Mesenchymal stem cell (in vitro differentiated cells and primary cell): ENCODE results near the gene CSNK1G1.

Experiments used
- DNase-seq: peaks from one replicate; pipeline ENCODE4 v3.0.0-alpha.2; 2013
- H2AFZ ChIP-seq: one replicate; pipeline ENCODE4 v1.6.1; 2013; ENCODE audit warnings: low read depth, mild to moderate bottlenecking, control low read depth, inconsistent platforms, low read length, moderate library complexity
- H2AK5ac ChIP-seq: 2 replicates; pipeline ENCODE4 v1.6.1; 2013; ENCODE audit warnings: low read length, moderate library complexity, mild to moderate bottlenecking, inconsistent platforms; ENCODE audit not compliant: severe bottlenecking
- H2BK120ac ChIP-seq: one replicate; pipeline ENCODE4 v1.6.1; 2013; ENCODE audit warnings: low read depth, mild to moderate bottlenecking, inconsistent platforms, low read length, moderate library complexity
- H2BK12ac ChIP-seq, 2 experiments: one replicate each; pipeline ENCODE4 v1.6.1; 2013; ENCODE audit warnings: inconsistent platforms in 2 of 2, low read length in 2 of 2, mild to moderate bottlenecking in 2 of 2, moderate library complexity in 2 of 2, control low read depth in 1 of 2
- H2BK15ac ChIP-seq: one replicate; pipeline ENCODE4 v1.6.1; 2013; ENCODE audit warnings: mild to moderate bottlenecking, low read depth, inconsistent platforms; ENCODE audit not compliant: poor library complexity, severe bottlenecking
- H2BK5ac ChIP-seq: 2 replicates; pipeline ENCODE4 v1.6.1; 2013; ENCODE audit warnings: low read depth, mild to moderate bottlenecking, low read length, control low read depth, inconsistent platforms; ENCODE audit not compliant: poor library complexity, severe bottlenecking
- H3K14ac ChIP-seq, 2 experiments: one replicate each; pipeline ENCODE4 v1.6.1; 2013; ENCODE audit warnings: inconsistent platforms in 2 of 2, low read length in 2 of 2, control low read depth in 1 of 2, mild to moderate bottlenecking in 1 of 2, moderate library complexity in 1 of 2
- H3K18ac ChIP-seq, 2 experiments: one replicate each; pipeline ENCODE4 v1.6.1; 2013; ENCODE audit warnings: inconsistent platforms in 2 of 2, low read length in 2 of 2, control low read depth in 1 of 2, low read depth in 1 of 2, mild to moderate bottlenecking in 1 of 2
- H3K23ac ChIP-seq, 2 experiments: one replicate each; pipeline ENCODE4 v1.6.1; 2013; ENCODE audit warnings: inconsistent platforms in 2 of 2, low read length in 2 of 2, mild to moderate bottlenecking in 2 of 2, moderate library complexity in 2 of 2, control low read depth in 1 of 2
- H3K27ac ChIP-seq: 2 replicates; pipeline ENCODE4 v1.5.1; 2013; ENCODE audit warnings: mild to moderate bottlenecking, moderate library complexity, low read length, control low read depth, inconsistent platforms; ENCODE audit not compliant: poor library complexity, severe bottlenecking
- H3K27me3 ChIP-seq, 2 experiments: 2 replicates each; pipeline versions ENCODE4 v1.6.1 to v1.7.0; 2013; ENCODE audit warnings: low read length in 2 of 2, mild to moderate bottlenecking in 2 of 2, moderate library complexity in 2 of 2, control low read depth in 1 of 2, inconsistent platforms in 1 of 2; ENCODE audit not compliant: control insufficient read depth in 1 of 2, insufficient read depth in 1 of 2
- H3K36me3 ChIP-seq, 2 experiments: 2 replicates each; pipeline versions ENCODE4 v1.6.1 to v1.7.0; 2013; ENCODE audit warnings: low read length in 2 of 2, control low read depth in 1 of 2, inconsistent platforms in 1 of 2, low read depth in 1 of 2, mild to moderate bottlenecking in 1 of 2; ENCODE audit not compliant: insufficient read depth in 2 of 2, control insufficient read depth in 1 of 2
- H3K4ac ChIP-seq, 2 experiments: one replicate each; pipeline ENCODE4 v1.6.1; 2013; ENCODE audit warnings: inconsistent platforms in 2 of 2, low read length in 2 of 2, mild to moderate bottlenecking in 2 of 2, moderate library complexity in 2 of 2, control low read depth in 1 of 2, low read depth in 1 of 2
- H3K4me1 ChIP-seq: 2 replicates; pipeline ENCODE4 v1.6.1; 2013; ENCODE audit warnings: low read depth, low read length, control low read depth; ENCODE audit not compliant: control insufficient read depth, insufficient read depth
- H3K4me2 ChIP-seq: 2 replicates; pipeline ENCODE4 v1.6.1; 2013; ENCODE audit warnings: low read length, mild to moderate bottlenecking, inconsistent platforms; ENCODE audit not compliant: poor library complexity, severe bottlenecking
- H3K4me3 ChIP-seq, 2 experiments: 2 replicates each; pipeline versions ENCODE4 v1.5.1 to v1.7.0; 2013; ENCODE audit warnings: low read length in 2 of 2, mild to moderate bottlenecking in 2 of 2, control low read depth in 1 of 2, low read depth in 1 of 2; ENCODE audit not compliant: insufficient read depth in 1 of 2
- H3K79me1 ChIP-seq: replicated peaks from 2 replicates; pipeline ENCODE4 v1.6.1; 2013; ENCODE audit warnings: mild to moderate bottlenecking, control low read depth, low read length, inconsistent platforms; ENCODE audit not compliant: poor library complexity, severe bottlenecking
- H3K9ac ChIP-seq: 2 replicates; pipeline ENCODE4 v1.7.0; 2013; ENCODE audit warnings: mild to moderate bottlenecking, low read length, moderate library complexity
- H3K9me3 ChIP-seq: 2 replicates; pipeline ENCODE4 v1.7.0; 2013; ENCODE audit warnings: mild to moderate bottlenecking, low read length; ENCODE audit not compliant: control insufficient read depth
- H4K8ac ChIP-seq: one replicate; pipeline ENCODE4 v1.6.1; 2013; ENCODE audit warnings: inconsistent platforms, mild to moderate bottlenecking, low read length, moderate library complexity
- H4K91ac ChIP-seq: one replicate; pipeline ENCODE4 v1.6.1; 2013; ENCODE audit warnings: mild to moderate bottlenecking, low read length, inconsistent platforms
- WGBS: methylation state at CpG from one replicate; pipeline ENCODE4 v1.1.7; 2013; ENCODE audit warnings: mixed read lengths; 5-methylcytosine and 5-hydroxymethylcytosine counted together

Gene CSNK1G1

GRCh38 chr15:64136347-64136746 is 219.6 kb downstream of the CSNK1G1 start:
- no peak overlapping the region for H3K4me3 ChIP-seq

GRCh38 chr15:64134345-64134829 is 221.6 kb downstream of the CSNK1G1 start:
- WGBS = 96% methylated on average over 9 of the region's 9 CpGs
- Histone ChIP-seq H3K9me3 (no peaks in the 10 kb centered on the region), H2BK120ac (no peak overlapping the region), H2BK5ac (no peak overlapping the region), H3K9ac (no peak overlapping the region), H3K36me3 (peaks cover 77 to 87% of the 10 kb centered on the region in 2 experiments), H3K27ac (no peak overlapping the region), H2AK5ac (no peak overlapping the region), H3K4ac (no peak overlapping the region), H4K91ac (no peak overlapping the region), H3K4me1 (peaks cover 10% of the 10 kb centered on the region), H2BK15ac (no peak overlapping the region), H3K23ac (no peak overlapping the region), H3K79me1 (peaks cover 20% of the 10 kb centered on the region), H3K4me3 (no peak overlapping the region), H3K14ac (no peak overlapping the region), H2AFZ (no peak overlapping the region), H4K8ac (no peak overlapping the region), H3K4me2 (no peak overlapping the region), H2BK12ac (no peak overlapping the region), H3K27me3 (no peaks in the 10 kb centered on the region), H3K18ac (no peak overlapping the region)
- no peak for DNase-seq

More at GRCh38 chr15:64136347-64136746, 219.6 kb downstream of the CSNK1G1 start:
- Histone ChIP-seq H3K4me2 (no peak overlapping the region), H3K79me1 (peaks cover 23% of the 10 kb centered on the region), H3K9me3 (no peaks in the 10 kb centered on the region), H2BK120ac (no peak overlapping the region), H3K14ac (no peak overlapping the region), H3K27ac (no peak overlapping the region), H2BK15ac (no peak overlapping the region), H3K4ac (no peak overlapping the region), H3K18ac (no peak overlapping the region), H3K23ac (no peak overlapping the region), H3K36me3 (peaks cover 66 to 79% of the 10 kb centered on the region in 2 experiments), H2BK5ac (no peak overlapping the region), H3K27me3 (no peaks in the 10 kb centered on the region), H4K8ac (no peak overlapping the region), H2BK12ac (no peak overlapping the region), H2AFZ (no peak overlapping the region), H4K91ac (no peak overlapping the region), H3K9ac (no peak overlapping the region), H2AK5ac (no peak overlapping the region), H3K4me1 (peaks cover 10% of the 10 kb centered on the region)
- 97% methylated on average over 5 of the region's 7 CpGs for WGBS
- no peak for DNase-seq

- no peak overlapping the region for H3K23ac ChIP-seq
- no peak overlapping the region for H4K91ac ChIP-seq
- WGBS = 95% methylated on average over 10 of the region's 10 CpGs
- H3K27me3 ChIP-seq = no peaks in the 10 kb centered on the region
- peaks cover 78 to 89% of the 10 kb centered on the region in 2 experiments for H3K36me3 ChIP-seq
- no peak overlapping the region for H3K18ac ChIP-seq
- no peaks in the 10 kb centered on the region for H3K9me3 ChIP-seq
- no peak overlapping the region for H3K4me2 ChIP-seq
- H3K9ac ChIP-seq = no peak overlapping the region
- H2BK5ac ChIP-seq = no peak overlapping the region
- no peak overlapping the region for H4K8ac ChIP-seq
- no peak overlapping the region for H2AFZ ChIP-seq
- no peak overlapping the region for H2BK120ac ChIP-seq
- no peak overlapping the region for H2BK12ac ChIP-seq
- H3K14ac ChIP-seq = no peak overlapping the region
- no peak overlapping the region for H2AK5ac ChIP-seq
- DNase-seq = no peak
- H3K79me1 ChIP-seq = peaks cover 19% of the 10 kb centered on the region
- no peak overlapping the region for H2BK15ac ChIP-seq
- H3K4ac ChIP-seq = no peak overlapping the region
- peaks cover 10% of the 10 kb centered on the region for H3K4me1 ChIP-seq
- H3K4me3 ChIP-seq = no peak overlapping the region
- H3K27ac ChIP-seq = no peak overlapping the region
Measured at GRCh38 chr15:64133623-64134344, 222.2 kb downstream of the CSNK1G1 start.

- H2BK5ac ChIP-seq = no peak overlapping the region
- no peak overlapping the region for H2BK120ac ChIP-seq
- no peaks in the 10 kb centered on the region for H3K27me3 ChIP-seq
- no peak overlapping the region for H2AFZ ChIP-seq
- H3K9me3 ChIP-seq = no peaks in the 10 kb centered on the region
- no peak overlapping the region for H3K4me3 ChIP-seq
- H3K4ac ChIP-seq = no peak overlapping the region
- no peak overlapping the region for H3K27ac ChIP-seq
- no peak overlapping the region for H3K9ac ChIP-seq
- peaks cover 20% of the 10 kb centered on the region for H3K79me1 ChIP-seq
- H2BK12ac ChIP-seq = no peak overlapping the region
- WGBS = 99% methylated on average over 3 of the region's 4 CpGs
- H3K14ac ChIP-seq = no peak overlapping the region
- DNase-seq = no peak
- H3K4me2 ChIP-seq = no peak overlapping the region
- no peak overlapping the region for H4K91ac ChIP-seq
- peaks cover 72 to 89% of the 10 kb centered on the region in 2 experiments for H3K36me3 ChIP-seq
- H3K18ac ChIP-seq = no peak overlapping the region
- H2BK15ac ChIP-seq = no peak overlapping the region
- H3K23ac ChIP-seq = no peak overlapping the region
- peaks cover 8% of the 10 kb centered on the region for H3K4me1 ChIP-seq
- no peak overlapping the region for H2AK5ac ChIP-seq
- H4K8ac ChIP-seq = no peak overlapping the region
Measured at GRCh38 chr15:64132217-64132616, 223.8 kb downstream of the CSNK1G1 start.
